ENCODE data around the gene SYT7.

The SYT7 gene

GRCh38 chr11:61553373-61554171, 27.3 kb downstream of the SYT7 start:
- Histone ChIP-seq H3K9me3 (ENCODE audit: control insufficient read depth, insufficient read depth, low read depth, low read length) (no peaks in the 10 kb centered on the region), H3K36me3 (ENCODE audit: control insufficient read depth in 2 of 2, insufficient read depth in 1 of 2, low read length in 2 of 2) (no peaks in the 10 kb centered on the region), H3K4me3 (ENCODE audit: low read depth, low read length) (no peak overlapping the region), H3K4me1 (ENCODE audit: control insufficient read depth, insufficient read depth, low read length) (no peaks in the 10 kb centered on the region), H3K27ac (ENCODE audit: extremely low read depth, low read depth, low read length) (no peak overlapping the region)
- CTCF ChIA-PET: interaction anchor here (0.5 to 2.5 kb wide), 5 partner anchors 8 to 200 kb away, joined by 3 to 6 read pairs (median 3); no protein-coding TSS in a partner anchor
- POLR2A ChIA-PET: no interaction called here
- TF ChIP-seq BCL11A (tag by site-specific recombination; IDR thresholded peaks at IDR 0.05; ENCODE audit: low read depth): no peak
- peak; percentile 30; the same call in 1 of the 2 replicates for TF ChIP-seq ZIC2 (tag by site-specific recombination; IDR thresholded peaks at IDR 0.05)
- TF ChIP-seq ZBTB21 (tag by site-specific recombination; IDR thresholded peaks at IDR 0.05): 0 out of 2 replicates have a peak, but pooled peaks have one; percentile 29
- no peak for TF ChIP-seq PRDM2 (tag by site-specific recombination; IDR thresholded peaks at IDR 0.05; ENCODE audit: borderline replicate concordance)
- TF ChIP-seq ZNF530 (tag by site-specific recombination; IDR thresholded peaks at IDR 0.05; ENCODE audit: low read depth): no peak
- peak; percentile 44 for TF ChIP-seq OSR2 (tag by site-specific recombination; IDR thresholded peaks at IDR 0.05)
- TF ChIP-seq ZNF791 (tag by site-specific recombination; IDR thresholded peaks at IDR 0.05): no peak
- no peak for TF ChIP-seq ZNF266 (tag by site-specific recombination; IDR thresholded peaks at IDR 0.05; ENCODE audit: low read depth)
- TF ChIP-seq KLF17 (tag by site-specific recombination; IDR thresholded peaks at IDR 0.05): no peak
- no peak for TF ChIP-seq ZNF311 (tag by site-specific recombination; IDR thresholded peaks at IDR 0.05; ENCODE audit: borderline replicate concordance)
- TF ChIP-seq SP2 (tag by site-specific recombination; IDR thresholded peaks at IDR 0.05): peak; percentile 15; the same call in 1 of the 2 replicates
- no peak for TF ChIP-seq ZNF121 (tag by site-specific recombination; IDR thresholded peaks at IDR 0.05)
- no peak for TF ChIP-seq ZBTB48 (tag by site-specific recombination; IDR thresholded peaks at IDR 0.05)
- no peak for TF ChIP-seq ZBTB26 (tag by site-specific recombination; optimal IDR thresholded peaks at IDR 0.05)
- TF ChIP-seq ZNF449 (tag by site-specific recombination; IDR thresholded peaks at IDR 0.05): peak; percentile 86
- TF ChIP-seq ZNF302 (tag by site-specific recombination; IDR thresholded peaks at IDR 0.05; ENCODE audit: low read depth): no peak
- peak; percentile 53 for TF ChIP-seq ZNF341 (tag by site-specific recombination; IDR thresholded peaks at IDR 0.05; ENCODE audit: low read depth)
- TF ChIP-seq ZNF211 (tag by site-specific recombination; IDR thresholded peaks at IDR 0.05; ENCODE audit: low read depth): no peak
- no peak for TF ChIP-seq KLF1 (tag by site-specific recombination; IDR thresholded peaks at IDR 0.05)
- TF ChIP-seq GFI1B (tag by site-specific recombination; IDR thresholded peaks at IDR 0.05): no peak
- no peak for TF ChIP-seq ZNF76 (tag by site-specific recombination; IDR thresholded peaks at IDR 0.05; ENCODE audit: borderline replicate concordance, low read depth)
- TF ChIP-seq ZNF529 (tag by site-specific recombination; IDR thresholded peaks at IDR 0.05; ENCODE audit: insufficient replicate concordance): no peak
- TF ChIP-seq KLF10 (tag by site-specific recombination; IDR thresholded peaks at IDR 0.05): no peak
- TF ChIP-seq IKZF3 (tag by site-specific recombination; IDR thresholded peaks at IDR 0.05): no peak
- no peak for TF ChIP-seq ZNF169 (tag by site-specific recombination; IDR thresholded peaks at IDR 0.05)
- no peak for TF ChIP-seq ZNF548 (tag by site-specific recombination; IDR thresholded peaks at IDR 0.05)
- no peak for TF ChIP-seq ZNF391 (tag by site-specific recombination; IDR thresholded peaks at IDR 0.05; ENCODE audit: borderline replicate concordance, low read depth)
- no peak for TF ChIP-seq YY2 (tag by site-specific recombination; IDR thresholded peaks at IDR 0.05)
- TF ChIP-seq ZNF335 (tag by site-specific recombination; conservative IDR thresholded peaks at IDR 0.05): 0 out of 2 replicates have a peak, but pooled peaks have one; percentile 14
